ENCODE results near the gene GAS6.
A peak's percentile ranks its signal among the peaks of the same experiment; 100 is the strongest.

GAS6 gene

GRCh38 chr13:113904411-113904810 lies 40.5 kb upstream of the GAS6 start:
- DNase-seq (ENCODE audit: low spot score): no peak
- in situ Hi-C loops (cut with MboI; ENCODE audit: low sequenced_read_pairs, unreplicated experiment): no loop called here
- peak; percentile 36 for TF ChIP-seq CTCF (IDR thresholded peaks at IDR 0.05; ENCODE audit: borderline replicate concordance, control extremely low read depth, extremely low read depth, insufficient read depth, missing control alignments)

DNA sequence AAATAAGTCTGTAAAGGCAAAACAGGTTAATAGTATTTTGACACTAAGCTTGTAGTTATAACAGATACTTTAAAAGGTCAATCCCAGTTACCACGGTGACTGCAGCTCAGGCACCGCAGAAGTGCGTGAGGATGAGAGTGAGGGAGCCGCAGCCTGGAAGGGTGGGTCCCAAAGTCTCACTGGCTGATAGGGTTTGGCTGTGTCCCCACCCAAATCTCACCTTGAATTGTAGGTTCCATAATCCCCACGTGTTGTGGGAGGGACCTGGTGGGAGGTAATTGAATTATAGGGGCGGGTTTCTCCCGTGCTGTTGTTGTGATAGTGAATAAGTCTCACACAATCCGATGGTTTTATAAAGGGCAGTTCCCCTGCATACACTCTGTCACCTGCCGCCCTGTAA lies 40.0 kb upstream of the GAS6 start:
- in situ Hi-C loops (cut with MboI; ENCODE audit: low sequenced_read_pairs, unreplicated experiment): no loop called here

GRCh38 chr13:113902986-113903775 lies 39.3 kb upstream of the GAS6 start:
- in situ Hi-C loops (cut with MboI; ENCODE audit: low sequenced_read_pairs, unreplicated experiment): no loop called here
- DNase-seq (ENCODE audit: low spot score): no peak
- no peak for TF ChIP-seq CTCF (IDR thresholded peaks at IDR 0.05; ENCODE audit: borderline replicate concordance, control extremely low read depth, extremely low read depth, insufficient read depth, missing control alignments)

More for the DNA sequence above, 40.0 kb upstream of the GAS6 start:
- TF ChIP-seq CTCF (IDR thresholded peaks at IDR 0.05; ENCODE audit: borderline replicate concordance, control extremely low read depth, extremely low read depth, insufficient read depth, missing control alignments): no peak
- no peak for DNase-seq (ENCODE audit: low spot score)

GRCh38 chr13:113902481-113902880 lies 38.6 kb upstream of the GAS6 start:
- no peak for TF ChIP-seq CTCF (IDR thresholded peaks at IDR 0.05; ENCODE audit: borderline replicate concordance, control extremely low read depth, extremely low read depth, insufficient read depth, missing control alignments)
- no peak for DNase-seq (ENCODE audit: low spot score)
- in situ Hi-C loops (cut with MboI; ENCODE audit: low sequenced_read_pairs, unreplicated experiment): no loop called here

GRCh38 chr13:113901642-113902041 lies 37.8 kb upstream of the GAS6 start:
- in situ Hi-C loops (cut with MboI; ENCODE audit: low sequenced_read_pairs, unreplicated experiment): no loop called here
- no peak for DNase-seq (ENCODE audit: low spot score)
- TF ChIP-seq CTCF (IDR thresholded peaks at IDR 0.05; ENCODE audit: borderline replicate concordance, control extremely low read depth, extremely low read depth, insufficient read depth, missing control alignments): no peak

GRCh38 chr13:113901231-113901630 lies 37.4 kb upstream of the GAS6 start:
- TF ChIP-seq CTCF (IDR thresholded peaks at IDR 0.05; ENCODE audit: borderline replicate concordance, control extremely low read depth, extremely low read depth, insufficient read depth, missing control alignments): no peak

More at GRCh38 chr13:113901231-113901630, 37.4 kb upstream of the GAS6 start:
- DNase-seq (ENCODE audit: low spot score): no peak
- in situ Hi-C loops (cut with MboI; ENCODE audit: low sequenced_read_pairs, unreplicated experiment): no loop called here
